Keratinocyte (primary cell): ENCODE results near the gene CMIP. TPM values are rescaled to one million over a fixed set of nuclear protein-coding genes. Genes with fewer than 3 reads are reported as not detected.
A peak's percentile ranks its signal among the peaks of the same experiment; 100 is the strongest.

Experiments
- DNase-seq: peaks from one replicate; pipeline ENCODE4 v3.0.0-alpha.2; 2011; ENCODE audit warnings: low read depth, missing footprints, low spot score
- FAIRE-seq: peaks from 2 replicates; lab custom pipeline; 2011; peaks lifted over from hg19 to GRCh38; lab: Jason Lieb, UNC
- H2AFZ ChIP-seq: 2 replicates; pipeline ENCODE4 v1.6.0; 2012; ENCODE audit warnings: low read length, control low read depth, inconsistent platforms; ENCODE audit not compliant: control insufficient read depth
- H3K27ac ChIP-seq: 2 replicates; pipeline ENCODE4 v1.5.1; 2011; ENCODE audit warnings: low read length; ENCODE audit not compliant: control insufficient read depth, insufficient read depth
- H3K27me3 ChIP-seq: 3 replicates; pipeline ENCODE4 v1.6.0; 2011; ENCODE audit warnings: low read length; ENCODE audit not compliant: control insufficient read depth, insufficient read depth; ENCODE audit errors: extremely low read depth
- H3K36me3 ChIP-seq, 2 experiments: 2 replicates in 1 of 2; 3 replicates in 1 of 2; pipeline ENCODE4 v1.5.1; 2011; ENCODE audit warnings: low read length in 2 of 2, mild to moderate bottlenecking in 1 of 2; ENCODE audit not compliant: control insufficient read depth in 2 of 2, insufficient read depth in 2 of 2; ENCODE audit errors: extremely low read depth in 1 of 2
- H3K4me1 ChIP-seq: 3 replicates; pipeline ENCODE4 v1.5.1; 2011; ENCODE audit warnings: low read length; ENCODE audit not compliant: control insufficient read depth, insufficient read depth; ENCODE audit errors: extremely low read depth
- H3K4me2 ChIP-seq: 3 replicates; pipeline ENCODE4 v1.6.0; 2011; ENCODE audit warnings: low read depth, low read length; ENCODE audit not compliant: control insufficient read depth, insufficient read depth; ENCODE audit errors: extremely low read depth
- H3K4me3 ChIP-seq, 3 experiments: fragments of 200-600 bp in 1 of 3; sonication (generic) in 1 of 3; 2 replicates in 2 of 3; 3 replicates in 1 of 3; pipeline ENCODE4 v1.5.1; 2011 to 2016; ENCODE audit warnings: low read length in 3 of 3, mild to moderate bottlenecking in 3 of 3, control low read depth in 2 of 3, inconsistent platforms in 1 of 3, low read depth in 1 of 3, mixed read lengths in 1 of 3, mixed run types in 1 of 3, moderate library complexity in 1 of 3; ENCODE audit not compliant: control insufficient read depth in 2 of 3, insufficient read depth in 2 of 3; ENCODE audit errors: extremely low read depth in 1 of 3
- H3K79me2 ChIP-seq: 2 replicates; pipeline ENCODE4 v1.6.0; 2012; ENCODE audit warnings: low read length; ENCODE audit not compliant: control insufficient read depth, insufficient read depth
- H3K9ac ChIP-seq: 3 replicates; pipeline ENCODE4 v1.6.0; 2011; ENCODE audit warnings: low read length; ENCODE audit not compliant: control insufficient read depth, insufficient read depth; ENCODE audit errors: extremely low read depth
- H3K9me1 ChIP-seq: 3 replicates; pipeline ENCODE4 v1.6.0; 2011; ENCODE audit warnings: low read length; ENCODE audit not compliant: control insufficient read depth, insufficient read depth; ENCODE audit errors: extremely low read depth
- H3K9me3 ChIP-seq: 2 replicates; pipeline ENCODE4 v1.5.1; 2012; ENCODE audit warnings: low read depth, low read length; ENCODE audit not compliant: control insufficient read depth
- H4K20me1 ChIP-seq: 3 replicates; pipeline ENCODE4 v1.6.0; 2011; ENCODE audit warnings: low read length; ENCODE audit not compliant: control insufficient read depth, insufficient read depth; ENCODE audit errors: extremely low read depth
- CTCF ChIP-seq, 3 experiments: IDR thresholded peaks in 1 of 3; conservative IDR thresholded peaks in 1 of 3; optimal IDR thresholded peaks in 1 of 3; 2 replicates in 2 of 3; 3 replicates in 1 of 3; pipeline versions ENCODE3 to v1.5.1; 2011; ENCODE audit warnings: low read length in 3 of 3, mild to moderate bottlenecking in 3 of 3, moderate library complexity in 2 of 3, control low read depth in 1 of 3, inconsistent platforms in 1 of 3; ENCODE audit not compliant: insufficient read depth in 2 of 3; ENCODE audit errors: extremely low read depth in 1 of 3
- EZH2 ChIP-seq: IDR thresholded peaks from one replicate; pipeline ENCODE4 v1.6.1; 2012; ENCODE audit warnings: inconsistent platforms, mild to moderate bottlenecking, low read length, moderate library complexity
- dilution Hi-C: fragments of 300-500 bp; cut with MboI; formaldehyde crosslinking; loops from one replicate; pipeline ENCODE4 v1.7.0; 2020; ENCODE audit warnings: low sequenced_read_pairs; ENCODE audit not compliant: extremely low pct_ligation_motif_present
- polyA plus RNA-seq, 5 experiments: library from polyadenylated mRNA; depleted of rRNA in 3 of 5; stranded (reverse) in 3 of 5; stranded (forward) in 1 of 5; unstranded in 1 of 5; fragments of >200 nt; gene quantifications; 1 replicate in 1 of 5; 2 replicates in 3 of 5; 3 replicates in 1 of 5; pipeline versions ENCODE4 v1.2.1 to v1.2.3, GENCODE V29; 2011 to 2012; ENCODE audit warnings: missing spikeins in 2 of 5, low read depth in 1 of 5, low replicate concordance in 1 of 5

CMIP gene
- polyA plus RNA-seq, 1 donor (not counting 4 experiments of a cell fraction or from before 2014, with no cell fraction given), result 5.0 TPM

- no peaks in the 10 kb centered on the region for H3K36me3 ChIP-seq
Observed at GRCh38 chr16:81723098-81723723, 278.6 kb downstream of the CMIP start.

GRCh38 chr16:81728435-81728834 lies 283.8 kb downstream of the CMIP start:
- H3K4me1 ChIP-seq, result peaks cover 10% of the 10 kb centered on the region
- H3K9me1 ChIP-seq, result no peaks in the 10 kb centered on the region
- FAIRE-seq (no peak), DNase-seq (no peak)
- H3K27me3 ChIP-seq, result no peaks in the 10 kb centered on the region
- no peaks in the 10 kb centered on the region for H3K36me3 ChIP-seq
- no peaks in the 10 kb centered on the region for H4K20me1 ChIP-seq
- H2AFZ ChIP-seq, result peak overlapping the region; percentile 74
- H3K9me3 ChIP-seq, result no peaks in the 10 kb centered on the region
- TF ChIP-seq CTCF (optimal IDR thresholded peaks at IDR 0.05 in 1 of 3, IDR thresholded peaks at IDR 0.05 in 1 of 3, conservative IDR thresholded peaks at IDR 0.05 in 1 of 3; ENCODE audit: extremely low read depth in 1 of 3, insufficient read depth in 2 of 3, low read length in 3 of 3) (no peak), EZH2 (no peak)
- H3K9ac ChIP-seq, result no peak overlapping the region
- no peak overlapping the region for H3K27ac ChIP-seq
- dilution Hi-C loops, result no loop called here
- H3K79me2 ChIP-seq, result no peaks in the 10 kb centered on the region
- H3K4me3 ChIP-seq, result no peak overlapping the region
- no peak overlapping the region for H3K4me2 ChIP-seq

More at GRCh38 chr16:81723098-81723723, 278.6 kb downstream of the CMIP start:
- no peak for TF ChIP-seq EZH2
- TF ChIP-seq CTCF (optimal IDR thresholded peaks at IDR 0.05 in 1 of 3, IDR thresholded peaks at IDR 0.05 in 1 of 3, conservative IDR thresholded peaks at IDR 0.05 in 1 of 3; ENCODE audit: extremely low read depth in 1 of 3, insufficient read depth in 2 of 3, low read length in 3 of 3), result peak; percentile 54 to 66 (median 61)
- no peak overlapping the region for H3K27ac ChIP-seq
- no peak overlapping the region for H3K9ac ChIP-seq
- H3K9me3 ChIP-seq, result no peaks in the 10 kb centered on the region
- H3K27me3 ChIP-seq, result no peaks in the 10 kb centered on the region
- no peaks in the 10 kb centered on the region for H3K79me2 ChIP-seq
- no peak overlapping the region for H2AFZ ChIP-seq
- H3K4me1 ChIP-seq, result peaks cover 8% of the 10 kb centered on the region
- dilution Hi-C loops, result no loop called here
- no peaks in the 10 kb centered on the region for H3K9me1 ChIP-seq
- DNase-seq (no peak), FAIRE-seq (peak; percentile 52)
- H4K20me1 ChIP-seq, result no peaks in the 10 kb centered on the region
- H3K4me2 ChIP-seq, result no peak overlapping the region
- no peak overlapping the region for H3K4me3 ChIP-seq
